Pericardium fibroblast (primary cell): ENCODE data around the gene AKT3. TPM values are rescaled to one million over a fixed set of nuclear protein-coding genes. Genes with fewer than 3 reads are reported as not detected.

ENCODE experiments used
- total RNA-seq: library from RNA; depleted of rRNA; stranded (reverse); fragments of >200 nt; gene quantifications from 2 replicates; pipeline ENCODE4 v1.2.3, GENCODE V29; 2015

AKT3 gene
- 20.5 and 23.5 TPM in 2 replicates for total RNA-seq

DNA sequence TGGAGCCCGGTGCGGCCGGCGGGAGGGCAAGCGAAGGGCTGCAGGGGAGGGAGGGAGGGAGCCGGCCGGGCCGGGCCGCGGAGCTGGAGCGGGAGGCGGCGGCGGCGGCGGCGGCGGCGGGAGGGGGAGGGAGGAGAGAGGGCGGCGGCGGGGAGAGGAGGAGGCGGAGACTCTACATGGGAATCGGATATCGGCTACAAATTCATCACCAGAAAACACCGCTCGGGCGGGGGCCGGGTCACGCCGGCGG lies at the start of gene AKT3:
Gene AKT3 (minus strand): TSS at position 42 of the 250 bp plus-strand sequence. CDS start 7,073 bp downstream, outside the sequence.

Other genes starting within 250 kb of the AKT3 start
- gene ZBTB18, start 201.0 kb upstream of the AKT3 start, total RNA-seq: 1.9 and 7.0 TPM in 2 replicates